Measurements from ENCODE around the gene TNKS2.

TNKS2 gene

DNA sequence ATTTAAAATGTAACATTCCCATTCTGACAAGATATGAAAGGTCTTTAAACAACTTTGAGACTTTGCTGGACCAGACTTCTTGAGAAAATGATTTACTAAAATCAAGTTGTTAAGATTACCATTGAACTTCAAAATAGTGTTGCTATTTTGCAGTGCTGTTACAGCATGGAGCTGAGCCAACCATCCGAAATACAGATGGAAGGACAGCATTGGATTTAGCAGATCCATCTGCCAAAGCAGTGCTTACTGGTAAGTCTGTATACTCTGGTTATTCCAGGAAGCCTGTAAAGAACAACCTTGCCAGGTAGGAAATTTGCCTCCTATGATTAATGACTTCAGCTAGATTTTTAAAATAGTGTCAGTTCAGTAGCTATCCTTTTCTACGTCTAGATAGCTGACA lies 18.8 kb downstream of the TNKS2 start:
- Histone ChIP-seq H3K4me2 (ENCODE audit: low read length) (no peak overlapping the region), H3K27ac (ENCODE audit: low read depth, low read length, poor library complexity, severe bottlenecking) (no peak overlapping the region), H3K36me3 (ENCODE audit: insufficient read depth, low read length) (peaks cover 54% of the 10 kb centered on the region), H3F3A (ENCODE audit: insufficient read depth, low read length) (no peaks in the 10 kb centered on the region), H3K9ac (ENCODE audit: low read length) (no peak overlapping the region), H3K4me1 (ENCODE audit: insufficient read depth, low read length, severe bottlenecking) (no peaks in the 10 kb centered on the region), H3K9me2 (ENCODE audit: low read depth, low read length) (no peaks in the 10 kb centered on the region), H3K9me3 (ENCODE audit: low read length) (no peaks in the 10 kb centered on the region), H4K20me1 (ENCODE audit: insufficient read depth, low read length) (no peaks in the 10 kb centered on the region), H3K4me3 (ENCODE audit: low read depth, low read length, poor library complexity, severe bottlenecking) (no peak overlapping the region), H3K79me2 (ENCODE audit: insufficient read depth, low read length) (no peaks in the 10 kb centered on the region), H3K27me3 (ENCODE audit: insufficient read depth, low read length) (no peaks in the 10 kb centered on the region), H2AFZ (ENCODE audit: low read length) (no peak overlapping the region)
- no peak for TF ChIP-seq EZH2 (IDR thresholded peaks at IDR 0.05; ENCODE audit: borderline replicate concordance, low read length)

DNA sequence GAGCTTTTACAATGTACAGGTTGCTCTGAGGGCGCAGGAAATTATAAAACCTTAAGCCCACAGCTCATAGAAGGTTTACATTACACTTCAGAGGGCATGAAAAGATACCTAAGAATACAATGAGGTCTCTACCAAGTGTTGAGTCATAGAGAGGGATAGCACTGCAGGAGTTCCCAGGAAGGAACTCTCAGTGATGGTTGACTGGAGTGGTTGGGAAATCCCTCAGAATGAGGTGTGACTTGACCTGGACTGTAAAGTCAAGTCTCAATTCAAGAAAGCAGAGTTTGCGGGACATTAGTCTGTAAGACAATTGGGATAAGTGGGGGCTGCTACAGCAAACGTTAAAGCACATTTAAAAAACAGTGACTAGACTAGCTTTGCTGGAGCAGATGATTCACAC lies 21.9 kb downstream of the TNKS2 start:
- no peaks in the 10 kb centered on the region for H3K9me3 ChIP-seq (ENCODE audit: low read length)
- H3K4me3 ChIP-seq (ENCODE audit: low read depth, low read length, poor library complexity, severe bottlenecking): no peak overlapping the region
- no peaks in the 10 kb centered on the region for H3K4me1 ChIP-seq (ENCODE audit: insufficient read depth, low read length, severe bottlenecking)
- TF ChIP-seq EZH2 (IDR thresholded peaks at IDR 0.05; ENCODE audit: borderline replicate concordance, low read length): no peak
- TF ChIP-seq, protein P1, sequence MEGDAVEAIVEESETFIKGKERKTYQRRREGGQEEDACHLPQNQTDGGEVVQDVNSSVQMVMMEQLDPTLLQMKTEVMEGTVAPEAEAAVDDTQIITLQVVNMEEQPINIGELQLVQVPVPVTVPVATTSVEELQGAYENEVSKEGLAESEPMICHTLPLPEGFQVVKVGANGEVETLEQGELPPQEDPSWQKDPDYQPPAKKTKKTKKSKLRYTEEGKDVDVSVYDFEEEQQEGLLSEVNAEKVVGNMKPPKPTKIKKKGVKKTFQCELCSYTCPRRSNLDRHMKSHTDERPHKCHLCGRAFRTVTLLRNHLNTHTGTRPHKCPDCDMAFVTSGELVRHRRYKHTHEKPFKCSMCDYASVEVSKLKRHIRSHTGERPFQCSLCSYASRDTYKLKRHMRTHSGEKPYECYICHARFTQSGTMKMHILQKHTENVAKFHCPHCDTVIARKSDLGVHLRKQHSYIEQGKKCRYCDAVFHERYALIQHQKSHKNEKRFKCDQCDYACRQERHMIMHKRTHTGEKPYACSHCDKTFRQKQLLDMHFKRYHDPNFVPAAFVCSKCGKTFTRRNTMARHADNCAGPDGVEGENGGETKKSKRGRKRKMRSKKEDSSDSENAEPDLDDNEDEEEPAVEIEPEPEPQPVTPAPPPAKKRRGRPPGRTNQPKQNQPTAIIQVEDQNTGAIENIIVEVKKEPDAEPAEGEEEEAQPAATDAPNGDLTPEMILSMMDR (IDR thresholded peaks at IDR 0.05; ENCODE audit: low read length): no peak
- no peak overlapping the region for H3K9ac ChIP-seq (ENCODE audit: low read length)
- H3K79me2 ChIP-seq (ENCODE audit: insufficient read depth, low read length): no peaks in the 10 kb centered on the region
- H3K36me3 ChIP-seq (ENCODE audit: insufficient read depth, low read length): peaks cover 55% of the 10 kb centered on the region
- H3K4me2 ChIP-seq (ENCODE audit: low read length): no peak overlapping the region
- no peaks in the 10 kb centered on the region for H3K9me2 ChIP-seq (ENCODE audit: low read depth, low read length)
- no peak overlapping the region for H3K27ac ChIP-seq (ENCODE audit: low read depth, low read length, poor library complexity, severe bottlenecking)
- H2AFZ ChIP-seq (ENCODE audit: low read length): no peak overlapping the region
- H4K20me1 ChIP-seq (ENCODE audit: insufficient read depth, low read length): no peaks in the 10 kb centered on the region
- H3K27me3 ChIP-seq (ENCODE audit: insufficient read depth, low read length): no peaks in the 10 kb centered on the region
- H3F3A ChIP-seq (ENCODE audit: insufficient read depth, low read length): no peaks in the 10 kb centered on the region

DNA sequence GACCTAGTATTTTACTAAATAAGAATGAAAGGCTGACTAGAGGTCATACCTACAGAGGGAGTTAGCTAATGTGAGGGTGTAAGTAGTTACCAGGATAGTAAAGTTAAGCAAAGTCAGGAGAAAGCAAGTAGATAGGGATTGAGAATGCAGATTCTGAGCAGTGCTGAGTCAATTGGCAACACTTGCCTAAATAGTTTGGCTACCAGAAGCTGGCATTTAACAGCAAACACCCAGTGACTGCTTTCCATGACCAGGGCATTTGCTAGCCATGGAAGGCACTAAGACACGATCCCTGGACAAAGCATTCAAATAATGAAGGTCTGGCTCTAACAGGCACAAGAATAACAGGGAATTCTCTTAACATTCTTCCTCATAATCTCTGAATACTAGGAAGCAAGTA lies 25.9 kb downstream of the TNKS2 start:
- no peak overlapping the region for H3K9ac ChIP-seq (ENCODE audit: low read length)
- H3F3A ChIP-seq (ENCODE audit: insufficient read depth, low read length): no peaks in the 10 kb centered on the region
- no peaks in the 10 kb centered on the region for H3K9me3 ChIP-seq (ENCODE audit: low read length)
- no peaks in the 10 kb centered on the region for H3K9me2 ChIP-seq (ENCODE audit: low read depth, low read length)
- H3K79me2 ChIP-seq (ENCODE audit: insufficient read depth, low read length): no peaks in the 10 kb centered on the region
- TF ChIP-seq EZH2 (IDR thresholded peaks at IDR 0.05; ENCODE audit: borderline replicate concordance, low read length): no peak
- no peaks in the 10 kb centered on the region for H3K27me3 ChIP-seq (ENCODE audit: insufficient read depth, low read length)
- H2AFZ ChIP-seq (ENCODE audit: low read length): no peak overlapping the region
- no peak overlapping the region for H3K4me2 ChIP-seq (ENCODE audit: low read length)
- H4K20me1 ChIP-seq (ENCODE audit: insufficient read depth, low read length): no peaks in the 10 kb centered on the region
- peaks cover 63% of the 10 kb centered on the region for H3K36me3 ChIP-seq (ENCODE audit: insufficient read depth, low read length)
- H3K4me3 ChIP-seq (ENCODE audit: low read depth, low read length, poor library complexity, severe bottlenecking): no peak overlapping the region
- no peak overlapping the region for H3K27ac ChIP-seq (ENCODE audit: low read depth, low read length, poor library complexity, severe bottlenecking)
- no peaks in the 10 kb centered on the region for H3K4me1 ChIP-seq (ENCODE audit: insufficient read depth, low read length, severe bottlenecking)

DNA sequence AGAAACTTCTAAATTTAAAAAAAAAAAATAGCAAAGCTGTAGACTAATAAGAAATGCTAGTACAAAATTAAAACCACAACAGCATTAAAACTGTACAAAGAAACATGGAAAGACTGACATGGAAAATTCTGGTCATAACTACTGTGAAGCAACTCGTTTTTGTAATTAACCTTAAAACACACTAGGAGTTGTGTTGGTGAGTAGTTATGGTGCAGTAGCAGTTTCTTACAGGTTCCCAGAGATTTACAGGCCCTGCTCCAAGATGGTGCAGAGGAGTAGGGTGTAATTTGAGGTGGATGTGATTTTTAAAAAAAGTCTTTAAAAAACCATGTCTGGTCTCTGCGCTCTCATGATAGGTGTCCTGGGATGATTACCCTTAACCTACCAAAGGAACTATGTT lies 31.0 kb downstream of the TNKS2 start:
- Histone ChIP-seq H4K20me1 (ENCODE audit: insufficient read depth, low read length) (no peaks in the 10 kb centered on the region), H2AFZ (ENCODE audit: low read length) (no peak overlapping the region), H3K27ac (ENCODE audit: low read depth, low read length, poor library complexity, severe bottlenecking) (no peak overlapping the region), H3K36me3 (ENCODE audit: insufficient read depth, low read length) (peaks cover 59% of the 10 kb centered on the region), H3K4me2 (ENCODE audit: low read length) (no peak overlapping the region), H3F3A (ENCODE audit: insufficient read depth, low read length) (no peaks in the 10 kb centered on the region), H3K9me2 (ENCODE audit: low read depth, low read length) (no peaks in the 10 kb centered on the region), H3K9ac (ENCODE audit: low read length) (no peak overlapping the region), H3K9me3 (ENCODE audit: low read length) (no peaks in the 10 kb centered on the region), H3K27me3 (ENCODE audit: insufficient read depth, low read length) (no peaks in the 10 kb centered on the region), H3K4me3 (ENCODE audit: low read depth, low read length, poor library complexity, severe bottlenecking) (no peak overlapping the region), H3K79me2 (ENCODE audit: insufficient read depth, low read length) (no peaks in the 10 kb centered on the region), H3K4me1 (ENCODE audit: insufficient read depth, low read length, severe bottlenecking) (no peaks in the 10 kb centered on the region)
- TF ChIP-seq EZH2 (IDR thresholded peaks at IDR 0.05; ENCODE audit: borderline replicate concordance, low read length): no peak
- TF ChIP-seq, protein P1 (IDR thresholded peaks at IDR 0.05; ENCODE audit: low read length): no peak
